Stomach (tissue), 9 donors: ENCODE measurements around the gene UAP1L1. TPM values are rescaled to one million over a fixed set of nuclear protein-coding genes. Genes with fewer than 3 reads are reported as not detected.

Source experiments
- DNase-seq, 2 donors: peaks; one replicate each; pipeline versions ENCODE4 v3.0.0 to v3.0.0-alpha.2; 2013 to 2019
- H3K27ac ChIP-seq, 5 donors: fragments of 200-600 bp in 4 of 5; sonication (generic) in 4 of 5; one replicate each; pipeline ENCODE4 v1.5.1; 2013 to 2019; ENCODE audit warnings: mild to moderate bottlenecking in 1 of 5, moderate library complexity in 1 of 5
- H3K27me3 ChIP-seq, 3 donors: fragments of 200-600 bp; sonication (generic); one replicate each; pipeline ENCODE4 v1.5.1; 2017 to 2019; ENCODE audit warnings: mixed run types in 1 of 3
- H3K36me3 ChIP-seq, 4 donors: fragments of 200-600 bp; sonication (generic); 1 replicate in 3 of 4; 2 replicates in 1 of 4; pipeline ENCODE4 v1.5.1; 2016 to 2019
- H3K4me1 ChIP-seq, 4 donors: fragments of 200-600 bp; sonication (generic); one replicate each; pipeline ENCODE4 v1.5.1; 2016 to 2019
- H3K4me3 ChIP-seq, 4 donors: fragments of 200-600 bp; sonication (generic) in 3 of 4; one replicate each; pipeline ENCODE4 v1.5.1; 2016 to 2019; ENCODE audit warnings: mild to moderate bottlenecking in 1 of 4
- H3K9me3 ChIP-seq, 4 donors: fragments of 200-600 bp; sonication (generic); one replicate each; pipeline ENCODE4 v1.5.1; 2016 to 2019
- CTCF ChIP-seq, 7 experiments: fragments of 450-650 bp in 4 of 7; fragments of 200-600 bp in 3 of 7; sonication (generic) in 3 of 7; IDR thresholded peaks; one replicate each; pipeline ENCODE4 v1.5.1; 2016 to 2019; ENCODE audit warnings: antibody characterized with exemption in 7 of 7, control low read depth in 2 of 7, mild to moderate bottlenecking in 1 of 7
- EP300 ChIP-seq: sonication (generic); formaldehyde crosslinking; IDR thresholded peaks from one replicate; pipeline ENCODE4 v1.6.1; 2017; ENCODE audit warnings: antibody characterized with exemption
- POLR2A ChIP-seq, 4 donors: fragments of 450-650 bp; IDR thresholded peaks; one replicate each; pipeline ENCODE4 v1.6.1; 2016; ENCODE audit warnings: antibody characterized with exemption in 4 of 4, control low read depth in 2 of 4, mild to moderate bottlenecking in 1 of 4, moderate library complexity in 1 of 4
- POLR2AphosphoS5 ChIP-seq, 3 donors: sonication (generic); formaldehyde crosslinking; IDR thresholded peaks; one replicate each; pipeline ENCODE4 v1.6.1; 2016; ENCODE audit warnings: antibody characterized with exemption in 3 of 3
- whole genome bisulfite sequencing, 5 donors: extraction: QIAGEN DNeasy Blood & Tissue Kit in 3 of 5; methylation state at CpG; one replicate each; pipeline versions ENCODE4 v1.1.5 to v1.1.7; 2013 to 2018; 5-methylcytosine and 5-hydroxymethylcytosine counted together
- intact Hi-C: fragments of 100-400 bp; cut with DNase I; formaldehyde crosslinking; loops from one replicate; pipeline ENCODE4 v1.15.1; 2023; ENCODE audit warnings: low total_unique reads
- polyA plus RNA-seq, 3 donors: library from polyadenylated mRNA; stranded (reverse); fragments of 200-250 nt; gene quantifications; one replicate each; pipeline ENCODE4 v1.2.3, GENCODE V29; 2013
- total RNA-seq, 5 donors: library from RNA; depleted of rRNA; stranded (reverse); fragments of >200 nt; gene quantifications; one replicate each; pipeline versions ENCODE4 v1.1.0 to v1.2.3, GENCODE V29; 2014 to 2016
- donor health status: healthy with polysubstance abuse.
- donor health status: Bipolar disorder and iron deficiency.
- donor health status: healthy.

UAP1L1 gene
- total and polyA plus RNA-seq, 8 donors, result 4.1 to 95.6 (median 6.8) TPM

GRCh38 chr9:137044502-137045177 is 32.7 kb upstream of the UAP1L1 start:
- TF ChIP-seq POLR2AphosphoS5 (IDR thresholded peaks at IDR 0.05), result peak in 2 of 3 donors; percentile 57 to 65
- no peak for TF ChIP-seq POLR2A (IDR thresholded peaks at IDR 0.05)
- TF ChIP-seq EP300, result no peak
- TF ChIP-seq CTCF (IDR thresholded peaks at IDR 0.05), result no peak
- Histone ChIP-seq H3K27me3 (peaks cover 8 to 65% (median 48%) of the 10 kb centered on the region in 3 donors), H3K36me3 (peaks cover 12 to 24% (median 16%) of the 10 kb centered on the region in 4 donors), H3K9me3 (no peaks in the 10 kb centered on the region), H3K4me1 (peaks cover 39 to 63% (median 58%) of the 10 kb centered on the region in 4 donors), H3K4me3 (peak overlapping the region; percentile 58 to 78 (median 66)), H3K27ac (peak overlapping the region; percentile 73 to 84 (median 79))
- DNase-seq, result peak; percentile 79 to 83
- WGBS, 5 donors, result 8 to 32% (median 16%) methylated on average over 10 to 18 of the region's 18 CpGs
- intact Hi-C loops, result no loop called here

GRCh38 chr9:137045294-137046087 is 31.8 kb upstream of the UAP1L1 start:
- Histone ChIP-seq H3K27ac (peak overlapping the region; percentile 73 to 84 (median 79)), H3K9me3 (no peaks in the 10 kb centered on the region), H3K27me3 (peaks cover 8 to 74% (median 50%) of the 10 kb centered on the region in 3 donors), H3K36me3 (peaks cover 4 to 16% (median 7%) of the 10 kb centered on the region in 4 donors), H3K4me3 (peak overlapping the region; percentile 58 to 78 (median 66)), H3K4me1 (peaks cover 39 to 64% (median 59%) of the 10 kb centered on the region in 4 donors)
- intact Hi-C loops, result no loop called here
- TF ChIP-seq CTCF (IDR thresholded peaks at IDR 0.05) (no peak), POLR2AphosphoS5 (IDR thresholded peaks at IDR 0.05) (no peak), POLR2A (IDR thresholded peaks at IDR 0.05) (no peak), EP300 (no peak)
- DNase-seq, result peak in 1 of 2 donors; percentile 73
- 1 to 2% (median 2%) methylated on average over 54 to 96 of the region's 96 CpGs for WGBS, 5 donors

GRCh38 chr9:137046088-137046787 is 31.1 kb upstream of the UAP1L1 start, which contains the start of gene NPDC1:
TSS of gene NPDC1 (minus strand) at chr9:137046177. CDS start at chr9:137045989, 188 bp downstream.
- peaks cover 8 to 81% (median 50%) of the 10 kb centered on the region in 3 donors for H3K27me3 ChIP-seq
- 0 to 1% (median 1%) methylated on average over 31 to 57 of the region's 57 CpGs for WGBS, 5 donors
- intact Hi-C loops, result no loop called here

More at GRCh38 chr9:137046088-137046787, 31.1 kb upstream of the UAP1L1 start, which contains the start of gene NPDC1:
- Histone ChIP-seq H3K4me3 (peak within 1 kb of the TSS; percentile 58 to 78 (median 66)), H3K27ac (peak within 1 kb of the TSS; percentile 73 to 84 (median 79)), H3K36me3 (peaks cover 0 to 8% (median under 1%) of the 10 kb centered on the region in 4 donors), H3K9me3 (no peaks in the 10 kb centered on the region), H3K4me1 (peaks cover 39 to 64% (median 56%) of the 10 kb centered on the region in 4 donors)
- no peak for TF ChIP-seq EP300
- TF ChIP-seq CTCF (IDR thresholded peaks at IDR 0.05), result peak in 5 of 7 experiments; percentile 78 to 90 (median 88)
- no peak for TF ChIP-seq POLR2A (IDR thresholded peaks at IDR 0.05)
- TF ChIP-seq POLR2AphosphoS5 (IDR thresholded peaks at IDR 0.05), result peak in 1 of 3 donors; percentile 50
- peak; percentile 90 to 94 for DNase-seq
